NCI-H128 (cell line): ENCODE data around the gene MYO1B.

Experiments used
- DNase-seq: peaks from one replicate; lab custom pipeline; 2025; ENCODE audit not compliant: unreplicated experiment; lab: John Stamatoyannopoulos, UW

The MYO1B gene

DNA sequence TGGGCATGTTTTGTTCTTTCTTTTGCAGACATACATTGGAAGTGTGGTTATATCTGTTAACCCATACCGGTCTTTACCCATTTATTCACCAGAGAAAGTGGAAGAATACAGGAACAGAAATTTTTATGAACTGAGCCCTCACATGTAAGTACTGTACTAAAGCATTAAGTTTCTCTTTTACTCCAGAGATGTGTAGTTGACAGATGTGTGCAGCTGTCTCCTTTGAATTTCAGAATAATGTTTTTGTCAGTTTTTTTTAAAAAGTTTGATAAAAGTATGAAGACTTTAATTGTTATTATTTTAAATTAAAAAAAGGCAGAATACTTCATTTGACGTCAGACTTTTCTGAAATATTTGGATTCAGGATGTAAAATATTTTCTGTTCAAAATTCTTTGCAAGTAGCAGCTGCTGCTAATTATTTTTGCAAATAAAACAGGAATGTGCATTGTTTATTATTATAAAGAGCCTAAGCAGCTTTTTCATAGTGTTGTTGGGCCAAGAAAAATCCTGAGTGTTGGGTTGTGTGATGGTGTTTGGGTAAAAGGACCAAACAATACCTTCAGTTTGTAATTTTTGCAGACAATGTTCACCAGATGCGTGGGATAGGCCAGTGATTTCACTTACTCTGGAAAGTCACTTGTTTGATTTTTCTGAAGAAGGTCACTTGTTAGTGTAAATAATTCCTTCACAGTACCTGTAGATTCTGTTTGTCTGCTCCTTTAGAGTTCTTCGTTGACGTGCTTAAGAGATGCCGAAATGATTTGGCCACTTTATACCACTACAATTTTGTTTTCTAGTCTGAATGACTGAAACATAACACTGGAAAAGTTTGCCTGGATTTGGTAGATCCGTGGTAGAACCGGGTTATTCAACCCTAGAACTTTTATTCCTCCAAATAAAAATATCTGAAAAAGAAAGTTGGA is 51.1 kb downstream of the MYO1B start:
- DNase-seq, result no peak

DNA sequence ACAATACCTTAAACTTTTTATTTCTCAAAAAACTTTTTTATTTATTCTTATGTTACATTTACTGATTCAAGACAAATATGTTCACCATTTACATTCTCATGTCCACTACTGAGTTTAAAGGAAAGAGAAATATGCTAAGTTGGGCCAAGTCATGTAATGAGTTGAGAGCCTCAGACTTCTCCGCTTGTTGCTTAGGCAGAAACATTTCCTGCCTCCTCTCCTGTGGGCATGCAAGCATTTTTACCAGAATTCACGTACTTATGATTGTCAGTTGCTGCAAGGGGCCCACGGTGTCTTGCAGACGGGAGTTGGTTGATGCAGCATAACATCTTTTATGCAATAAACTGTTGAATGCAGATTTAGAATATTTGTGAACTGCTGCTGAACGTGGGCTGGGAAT is 51.8 kb downstream of the MYO1B start:
- DNase-seq, result no peak

DNA sequence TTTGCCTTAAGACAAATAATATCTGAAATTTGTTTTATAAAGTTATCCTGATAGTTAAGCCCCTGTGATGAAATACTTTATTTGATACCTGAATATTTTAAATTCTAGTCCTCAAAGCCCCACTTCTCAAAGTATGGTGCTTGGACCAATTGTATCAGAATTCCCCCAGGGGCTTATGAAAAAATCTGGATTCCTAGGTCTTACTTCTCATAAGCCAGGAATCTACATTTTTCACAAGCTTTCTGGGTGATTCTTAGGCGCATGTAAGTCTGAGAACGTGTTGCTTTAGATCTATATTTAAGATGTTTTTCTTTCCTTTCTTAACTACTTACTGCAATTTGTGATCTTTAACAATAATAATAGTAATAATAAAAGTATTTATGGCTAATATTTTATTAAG is 53.1 kb downstream of the MYO1B start:
- DNase-seq, result no peak

DNA sequence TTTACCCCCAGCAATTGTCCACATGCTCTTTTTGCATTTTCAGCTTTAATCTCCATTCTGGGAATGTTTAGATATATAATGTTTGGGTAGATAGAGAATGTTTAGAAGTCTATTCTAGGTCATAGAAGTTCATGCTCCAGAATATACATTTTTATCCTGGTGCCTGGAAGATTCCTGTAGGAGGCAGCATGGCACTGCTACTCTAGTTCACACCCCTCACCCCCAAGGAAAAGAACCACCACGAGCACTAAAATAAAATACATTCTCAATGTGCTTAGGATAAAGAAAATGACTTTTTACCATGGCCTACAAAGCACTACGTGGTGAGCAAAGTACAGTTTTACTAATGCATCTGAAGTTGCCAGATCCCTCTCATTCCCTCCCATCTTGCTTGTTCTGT is 53.8 kb downstream of the MYO1B start:
- no peak for DNase-seq

GRCh38 chr2:191299866-191300265 is 54.7 kb downstream of the MYO1B start:
- no peak for DNase-seq

DNA sequence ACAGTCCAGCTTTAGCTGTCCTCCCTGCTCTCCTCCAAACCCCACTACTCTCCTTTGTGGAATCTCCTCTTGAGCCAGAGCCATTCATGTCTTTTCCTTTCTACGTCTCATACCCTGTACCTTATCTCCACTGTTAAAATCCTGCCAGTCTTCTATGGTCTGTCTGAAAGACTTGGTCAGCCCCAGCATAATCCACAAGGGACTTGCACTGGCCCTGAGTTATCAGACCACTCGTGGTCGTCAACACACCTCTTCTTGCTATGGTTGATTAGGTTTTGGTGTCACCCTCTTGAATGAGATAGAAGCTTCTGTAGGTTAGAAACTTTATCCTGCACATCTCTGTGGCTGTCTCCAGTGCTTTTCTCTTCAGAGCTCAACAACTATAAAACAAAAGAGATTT is 56.8 kb downstream of the MYO1B start:
- no peak for DNase-seq

- no peak for DNase-seq
Observed at GRCh38 chr2:191302459-191303139, 57.4 kb downstream of the MYO1B start.

DNA sequence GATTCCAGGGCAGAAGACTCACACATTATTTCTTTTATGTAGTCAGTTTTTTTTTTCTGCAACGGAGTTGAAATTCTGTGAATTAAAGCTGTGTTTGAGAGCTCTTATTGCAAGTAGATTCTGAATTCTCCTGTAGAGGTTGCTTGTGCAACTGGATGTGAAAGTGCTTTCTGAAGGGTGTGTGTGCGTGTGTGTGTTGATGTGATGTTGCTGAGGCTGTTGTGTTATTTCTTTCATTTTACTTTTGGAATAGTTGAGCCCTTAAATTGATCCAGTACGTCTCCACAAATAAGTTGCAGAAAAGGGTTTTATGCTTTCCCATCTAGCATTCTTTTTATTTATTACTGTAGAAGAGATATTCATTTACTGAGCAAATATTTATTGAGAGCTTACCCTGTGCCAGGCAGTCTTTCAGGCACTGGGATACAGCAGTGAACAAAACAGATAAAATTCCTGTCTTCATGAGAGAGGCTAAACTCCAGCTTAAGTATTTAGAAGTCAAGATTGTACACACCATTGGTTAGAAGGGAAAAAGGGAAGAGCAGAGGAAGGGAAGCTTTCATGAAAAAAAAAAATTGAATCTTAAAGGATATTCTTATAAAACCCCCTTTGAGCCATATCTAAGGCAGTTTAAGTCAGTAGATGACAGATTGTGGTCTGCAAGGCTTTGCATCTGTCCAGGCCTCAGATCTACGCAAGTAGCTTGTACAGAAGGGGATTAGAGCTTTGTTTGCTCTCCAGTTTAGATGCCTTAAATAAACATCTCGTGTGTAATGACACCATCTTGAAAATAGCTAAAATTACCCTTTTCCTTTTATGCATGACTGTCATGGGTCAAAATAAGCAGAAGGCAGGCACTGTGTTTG is 58.2 kb downstream of the MYO1B start:
- DNase-seq, result no peak

DNA sequence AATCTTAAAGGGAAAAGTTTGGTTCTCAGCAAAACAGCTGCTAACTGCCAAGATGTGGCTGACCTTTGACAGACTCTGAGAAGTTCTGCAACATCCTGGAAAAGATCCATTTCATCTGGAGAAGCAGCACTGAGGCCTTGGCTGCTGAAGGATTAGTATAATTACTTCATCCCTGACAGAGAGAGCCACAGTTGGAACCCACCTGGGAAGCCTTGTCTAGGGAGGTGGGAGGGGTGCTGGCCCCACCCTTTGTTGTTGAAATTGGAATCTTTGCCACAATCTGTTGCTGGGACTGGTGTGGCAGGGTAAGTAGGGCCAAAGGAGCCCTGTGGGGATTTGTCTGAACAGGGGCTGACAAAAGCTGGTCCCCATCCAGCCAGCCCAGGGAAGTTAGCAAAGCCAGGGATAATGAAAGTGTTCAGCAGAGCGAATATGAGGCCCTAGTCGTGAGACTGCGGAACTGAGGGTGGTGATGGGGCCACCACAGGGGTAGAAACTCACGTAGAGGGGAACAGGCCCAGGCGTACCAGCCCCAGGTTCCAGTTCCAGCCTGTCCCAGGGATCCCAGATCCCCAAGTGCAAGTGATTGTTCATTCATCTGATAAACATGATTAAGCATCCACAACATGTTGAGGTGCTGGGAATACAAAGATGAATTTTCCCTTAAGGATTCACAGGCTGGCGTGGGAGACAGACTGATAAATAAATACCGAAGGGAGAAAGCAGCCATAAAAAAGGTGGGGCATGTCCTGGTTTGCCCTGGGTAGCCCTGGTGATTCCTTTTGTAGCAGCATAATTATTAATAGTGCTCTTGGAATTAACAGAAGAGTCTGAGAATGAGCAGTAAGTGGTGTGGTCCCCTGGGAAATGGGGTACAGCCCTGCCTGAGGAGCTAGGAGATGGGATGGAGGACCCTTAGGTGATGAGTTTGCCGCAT is 60.0 kb downstream of the MYO1B start:
- no peak for DNase-seq

- no peak for DNase-seq
Observed at GRCh38 chr2:191308026-191308425, 62.8 kb downstream of the MYO1B start.

DNA sequence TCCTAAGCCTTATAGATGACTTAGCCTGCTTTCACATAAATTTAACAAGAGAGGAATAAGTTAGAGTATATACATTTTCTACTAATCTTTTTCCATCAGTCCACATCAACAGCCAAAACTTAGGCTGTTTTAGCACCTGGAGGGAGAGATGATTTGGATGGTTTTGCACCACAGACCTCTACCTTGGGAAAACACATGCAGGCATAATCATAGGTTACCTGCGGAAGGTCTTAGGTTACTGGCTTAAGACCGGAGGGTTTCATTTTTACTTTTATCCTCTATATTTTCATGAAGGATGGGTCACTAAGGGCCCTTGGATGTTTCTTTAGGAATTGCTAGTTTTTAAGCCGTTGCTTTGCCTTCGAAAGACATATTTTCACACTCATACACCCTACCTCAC is 66.0 kb downstream of the MYO1B start:
- DNase-seq, result no peak

DNA sequence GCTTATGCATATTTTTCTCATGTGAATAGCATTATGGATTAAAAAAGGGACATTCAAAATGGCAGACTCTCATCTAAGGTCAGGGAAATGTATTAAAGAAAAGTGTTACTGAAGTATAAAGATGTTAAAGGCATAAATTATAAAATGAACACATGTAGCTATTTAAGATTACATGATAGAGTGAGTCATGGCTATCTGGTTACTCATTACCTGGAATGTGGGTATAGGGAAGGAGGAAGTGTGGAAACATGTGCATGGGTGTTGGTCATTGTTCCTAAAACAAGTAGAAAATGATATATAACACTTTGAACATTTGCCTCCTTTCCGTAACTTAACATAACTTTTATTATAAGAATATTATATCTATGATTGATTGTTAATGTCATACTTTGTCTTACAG is 66.4 kb downstream of the MYO1B start:
- DNase-seq, result no peak

DNA sequence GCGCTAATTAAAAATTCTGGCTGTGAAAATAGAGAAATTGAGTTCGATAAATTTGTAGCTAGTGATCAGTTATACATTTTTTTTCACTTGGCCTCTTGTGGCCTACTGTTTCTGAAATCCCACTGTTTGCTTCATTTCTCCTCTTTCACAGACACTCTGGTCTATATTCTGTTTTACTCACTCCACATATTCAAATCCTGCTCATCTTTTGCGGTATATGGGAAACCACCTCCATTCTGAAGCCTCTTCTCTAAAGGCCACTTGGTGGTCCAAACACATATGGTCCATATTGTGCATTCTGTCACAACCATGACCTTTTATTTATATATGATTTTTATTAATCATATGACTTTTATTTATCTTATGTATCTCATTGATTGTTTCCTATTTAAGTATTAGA is 67.0 kb downstream of the MYO1B start:
- no peak for DNase-seq

- no peak for DNase-seq
Observed at GRCh38 chr2:191312662-191313061, 67.5 kb downstream of the MYO1B start.

DNA sequence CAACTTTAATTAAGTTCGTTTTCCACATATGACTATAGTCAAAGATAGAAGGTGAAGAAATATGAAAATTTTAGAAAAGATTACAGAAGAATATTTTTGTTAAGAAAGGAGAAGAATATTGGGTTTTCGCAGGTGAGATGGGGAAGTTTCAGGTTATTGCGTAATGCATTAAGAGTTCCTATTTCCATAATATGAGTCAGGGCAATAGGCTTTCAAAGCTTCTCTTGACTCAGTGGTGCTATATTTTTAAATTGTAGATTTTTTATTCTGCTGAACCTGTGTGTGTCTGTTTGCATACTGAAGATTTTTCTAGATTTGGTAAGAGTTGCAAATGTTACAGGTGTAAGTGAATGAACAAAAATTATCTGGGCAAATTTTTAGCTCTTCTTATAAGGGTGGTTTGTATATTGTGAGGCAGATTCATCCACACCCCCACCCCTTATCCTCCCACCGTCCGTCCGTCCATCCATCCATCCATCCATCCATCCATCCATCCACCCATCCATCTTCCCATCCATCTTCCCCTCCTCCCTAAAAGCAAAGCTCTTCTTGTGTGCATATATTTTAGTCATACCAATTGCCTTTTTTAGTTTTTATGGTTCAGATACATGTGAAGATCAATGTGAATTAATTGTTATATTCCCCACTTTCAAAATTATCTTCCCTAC is 69.6 kb downstream of the MYO1B start:
- no peak for DNase-seq

DNA sequence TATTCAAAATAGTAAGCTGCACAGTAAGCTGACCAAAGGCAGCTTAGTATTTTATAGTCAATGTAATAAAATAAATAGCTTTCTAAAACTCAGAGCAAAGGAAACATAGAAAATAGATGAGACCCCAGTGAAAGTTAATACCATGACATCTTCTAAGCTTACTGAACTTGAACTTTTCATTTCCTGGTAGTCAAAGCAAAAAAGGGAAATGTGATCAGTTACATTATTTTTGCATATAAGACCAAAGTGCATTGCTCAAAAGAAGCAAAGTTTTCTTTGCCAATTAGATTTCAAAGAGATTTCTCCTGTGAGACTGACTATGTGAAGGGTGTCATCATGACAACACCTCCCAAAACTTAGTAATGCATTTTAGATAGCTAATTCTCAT is 70.2 kb downstream of the MYO1B start:
- no peak for DNase-seq

- no peak for DNase-seq
Observed at GRCh38 chr2:191316246-191316994, 71.2 kb downstream of the MYO1B start.

DNA sequence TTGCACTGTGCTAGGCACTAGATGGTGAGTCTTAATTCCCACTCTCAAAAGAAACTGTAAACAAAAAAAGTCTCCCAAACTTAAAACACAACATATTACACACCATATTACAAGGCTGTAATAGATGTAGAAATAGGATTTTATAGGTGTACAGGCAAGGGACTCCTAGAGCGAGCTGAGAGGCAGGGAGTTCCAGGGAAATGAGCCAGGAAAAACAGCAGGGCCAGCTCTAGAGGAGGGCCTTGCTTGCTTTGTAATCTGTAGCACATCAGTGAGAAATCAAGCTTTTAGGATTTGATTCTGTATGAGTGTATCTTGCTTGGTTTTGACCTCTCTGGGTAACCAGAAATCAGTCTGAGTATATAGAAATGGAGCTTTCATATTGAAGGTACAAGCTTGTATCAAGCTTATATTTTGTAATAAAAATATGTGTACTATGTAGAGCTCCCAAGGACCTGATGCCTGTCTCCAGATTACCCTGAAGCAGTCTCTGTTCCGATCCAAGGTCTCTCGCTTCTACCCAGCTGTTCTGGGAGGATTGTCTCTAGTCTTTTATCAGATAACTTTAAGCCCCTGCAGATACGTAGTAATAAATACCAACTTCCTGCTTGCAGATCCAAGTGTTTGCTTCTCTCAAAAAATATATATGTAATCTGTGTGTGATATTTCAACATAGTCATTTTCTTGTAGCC is 73.0 kb downstream of the MYO1B start:
- DNase-seq, result no peak

DNA sequence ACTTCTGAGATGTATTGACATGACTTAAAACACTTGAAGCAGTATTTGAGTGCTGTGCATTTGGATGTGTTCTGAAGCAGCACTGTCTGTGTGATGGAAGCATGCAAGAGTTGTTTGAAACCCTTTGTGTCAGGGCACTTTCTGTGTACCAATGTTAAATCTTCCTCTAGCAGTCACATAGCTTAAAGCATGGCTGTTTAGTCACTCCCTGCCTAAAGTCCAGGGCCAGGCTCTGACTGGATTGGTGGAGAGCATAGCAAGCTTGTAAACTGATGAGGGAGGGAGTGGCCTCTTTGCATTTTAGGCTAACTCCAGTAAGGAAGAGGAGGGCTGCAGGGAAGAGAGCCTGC is 73.5 kb downstream of the MYO1B start:
- no peak for DNase-seq
